ENCODE measurements around the gene ZCCHC14. TPM values are rescaled to one million over a fixed set of nuclear protein-coding genes. Genes with fewer than 3 reads are reported as not detected.

ZCCHC14 gene
- total RNA-seq, 1 experiment from 2014 or later: 27.7 TPM

- H3K4me1 Mint-ChIP-seq: peaks cover 32 to 36% of the 10 kb centered on the region in 2 experiments
- Histone ChIP-seq H3K27ac (ENCODE audit: insufficient read length, low read depth, low read length) (no peak within 1 kb of the TSS), H2AFZ (ENCODE audit: low read length) (no peak within 1 kb of the TSS)
Observed at GRCh38 chr16:87391950-87392820, 100.6 kb downstream of the ZCCHC14 start, which contains the start of gene MAP1LC3B. Gene MAP1LC3B, plus strand, starts transcription at chr16:87392336. Its CDS starts 92 bp downstream, at chr16:87392428.

More at GRCh38 chr16:87391950-87392820, 100.6 kb downstream of the ZCCHC14 start, which contains the start of gene MAP1LC3B:
- no CpG with 5 or more reads among the region's 113 CpGs for WGBS (ENCODE audit: extremely low coverage, insufficient read length, low lambda C conversion rate)
- peak; percentile 96 for DNase-seq
- peak within 1 kb of the TSS; percentile 61 for H3K9ac ChIP-seq (ENCODE audit: extremely low read depth, insufficient read length, low read length)
- H2BK5ac ChIP-seq (ENCODE audit: insufficient read length, low read length): no peak within 1 kb of the TSS
- peaks cover 2% of the 10 kb centered on the region for H3K79me1 ChIP-seq (ENCODE audit: insufficient read depth, low read depth, low read length, poor library complexity, severe bottlenecking)
- H3K4me1 ChIP-seq (ENCODE audit: insufficient read depth, low read length): peaks cover 4% of the 10 kb centered on the region; the same call in 1 of the 2 replicates
- no peak within 1 kb of the TSS for H3K14ac ChIP-seq (ENCODE audit: insufficient read depth, low read length)
- peaks cover 4% of the 10 kb centered on the region for H3K23me2 ChIP-seq (ENCODE audit: insufficient read length, low read depth, low read length, poor library complexity, severe bottlenecking)
- no peak within 1 kb of the TSS for H2BK12ac ChIP-seq (ENCODE audit: insufficient read length, low read depth, low read length)
- H2BK120ac ChIP-seq (ENCODE audit: low read depth, low read length, poor library complexity, severe bottlenecking): no peak within 1 kb of the TSS
- no peak within 1 kb of the TSS for H4K8ac ChIP-seq (replicated peaks; ENCODE audit: insufficient read length, low read depth, low read length)
- Mint-ChIP-seq H3K9me3 (no peaks in the 10 kb centered on the region; a peak in 1 of 5 replicates), H3K36me3 (ENCODE audit: insufficient read depth in 1 of 3, low read depth in 3 of 3) (peaks cover 0 to 8% (median 0%) of the 10 kb centered on the region in 3 experiments; a peak in 4 of 7 replicates), H3K27ac (peak within 1 kb of the TSS; percentile 83 to 95 (median 94); a peak in 4 of 7 replicates), H3K4me3 (peak within 1 kb of the TSS; percentile 79 to 89), H3K27me3 (ENCODE audit: low read depth) (peaks cover 2% of the 10 kb centered on the region; the same call in 1 of the 2 replicates)
- TF ChIP-seq CTCF (conservative IDR thresholded peaks at IDR 0.05): no peak
- peaks cover 2% of the 10 kb centered on the region; the same call in 1 of the 2 replicates for H3K79me2 ChIP-seq (ENCODE audit: insufficient read depth, low read length)
- no peak within 1 kb of the TSS for H3K56ac ChIP-seq (ENCODE audit: insufficient read length, low read depth, low read length)
- H2AK5ac ChIP-seq (ENCODE audit: insufficient read length, low read length): no peak within 1 kb of the TSS
- no peaks in the 10 kb centered on the region for H4K20me1 ChIP-seq (ENCODE audit: control insufficient read depth, insufficient read depth, insufficient read length)
- no peaks in the 10 kb centered on the region for H3K9me3 ChIP-seq (ENCODE audit: control insufficient read depth, low read depth, low read length)
- no peak within 1 kb of the TSS for H2BK15ac ChIP-seq (ENCODE audit: low read depth, low read length)
- H4K5ac ChIP-seq (ENCODE audit: insufficient read length, low read depth, low read length): no peak within 1 kb of the TSS
- no peak within 1 kb of the TSS for H3T11ph ChIP-seq (ENCODE audit: low read length)
- no peak within 1 kb of the TSS for H4K91ac ChIP-seq (ENCODE audit: insufficient read length, low read depth, low read length)
- H3K18ac ChIP-seq (ENCODE audit: insufficient read length, low read depth, low read length): no peak within 1 kb of the TSS
- H3K23ac ChIP-seq (ENCODE audit: insufficient read length, low read depth, low read length): no peak within 1 kb of the TSS
- H3K4ac ChIP-seq (ENCODE audit: low read depth, low read length): no peak within 1 kb of the TSS
- H3K27me3 ChIP-seq (ENCODE audit: insufficient read depth, low read length): no peaks in the 10 kb centered on the region
- peak within 1 kb of the TSS; percentile 78 for H3K4me2 ChIP-seq (ENCODE audit: insufficient read depth, insufficient read length, low read length)
- no peak within 1 kb of the TSS for H2BK20ac ChIP-seq (ENCODE audit: low read depth, low read length, poor library complexity, severe bottlenecking)
